Nephron progenitor cell (in vitro differentiated cells): ENCODE measurements around the gene CNTN5.

ENCODE experiments used
- DNase-seq: peaks from one replicate; pipeline ENCODE4 v3.0.0; 2021
- H3K27ac Mint-ChIP-seq: 2 replicates; pipeline ENCODE4 v1.8.0; 2021; ENCODE audit warnings: mild to moderate bottlenecking, moderate library complexity, mixed read lengths
- H3K27me3 Mint-ChIP-seq: 2 replicates; pipeline ENCODE4 v1.8.0; 2021; ENCODE audit warnings: mild to moderate bottlenecking, low read depth, mixed read lengths; ENCODE audit not compliant: poor library complexity
- H3K36me3 Mint-ChIP-seq: 2 replicates; pipeline ENCODE4 v1.8.0; 2021; ENCODE audit warnings: low read depth, mixed read lengths
- H3K4me1 Mint-ChIP-seq: 2 replicates; pipeline ENCODE4 v1.8.0; 2021; ENCODE audit warnings: mixed read lengths
- H3K4me3 Mint-ChIP-seq: 2 replicates; pipeline ENCODE4 v1.8.0; 2021; ENCODE audit warnings: mild to moderate bottlenecking, moderate library complexity, mixed read lengths
- H3K9me3 Mint-ChIP-seq: 2 replicates; pipeline ENCODE4 v1.8.0; 2021; ENCODE audit warnings: mild to moderate bottlenecking, moderate library complexity, mixed read lengths
- CTCF ChIP-seq: fragments of 200-600 bp; sonication (generic); IDR thresholded peaks from 2 replicates; pipeline ENCODE4 v1.5.0; 2021; ENCODE audit warnings: antibody characterized with exemption

Gene CNTN5

GRCh38 chr11:99142237-99142636 lies 121.5 kb downstream of the CNTN5 start:
- H3K36me3 Mint-ChIP-seq = no peaks in the 10 kb centered on the region
- H3K27me3 Mint-ChIP-seq = no peaks in the 10 kb centered on the region
- no peak for TF ChIP-seq CTCF
- H3K4me1 Mint-ChIP-seq = no peaks in the 10 kb centered on the region
- no peak overlapping the region for H3K27ac Mint-ChIP-seq
- DNase-seq = no peak
- H3K9me3 Mint-ChIP-seq = no peaks in the 10 kb centered on the region
- no peak overlapping the region for H3K4me3 Mint-ChIP-seq

- H3K36me3 Mint-ChIP-seq = no peaks in the 10 kb centered on the region
- no peak for DNase-seq
- H3K27me3 Mint-ChIP-seq = no peaks in the 10 kb centered on the region
- H3K4me3 Mint-ChIP-seq = no peak overlapping the region
- peaks cover 3% of the 10 kb centered on the region for H3K9me3 Mint-ChIP-seq
- no peaks in the 10 kb centered on the region for H3K4me1 Mint-ChIP-seq
- H3K27ac Mint-ChIP-seq = no peak overlapping the region
- no peak for TF ChIP-seq CTCF
These were observed 127.6 kb downstream of the CNTN5 start for GRCh38 chr11:99148352-99148751.

GRCh38 chr11:99154277-99154676 lies 133.5 kb downstream of the CNTN5 start:
- Mint-ChIP-seq H3K4me3 (no peak overlapping the region), H3K36me3 (no peaks in the 10 kb centered on the region), H3K27me3 (no peaks in the 10 kb centered on the region), H3K4me1 (no peaks in the 10 kb centered on the region), H3K27ac (no peak overlapping the region), H3K9me3 (peaks cover 3% of the 10 kb centered on the region)
- no peak for DNase-seq
- no peak for TF ChIP-seq CTCF

- Mint-ChIP-seq H3K4me3 (no peak overlapping the region), H3K9me3 (no peaks in the 10 kb centered on the region), H3K27me3 (no peaks in the 10 kb centered on the region), H3K36me3 (no peaks in the 10 kb centered on the region), H3K4me1 (no peaks in the 10 kb centered on the region), H3K27ac (no peak overlapping the region)
- DNase-seq = no peak
- no peak for TF ChIP-seq CTCF
These were observed 139.7 kb downstream of the CNTN5 start for GRCh38 chr11:99160447-99160846.

GRCh38 chr11:99162819-99163218 lies 142.1 kb downstream of the CNTN5 start:
- H3K9me3 Mint-ChIP-seq = no peaks in the 10 kb centered on the region
- H3K36me3 Mint-ChIP-seq = no peaks in the 10 kb centered on the region
- H3K4me1 Mint-ChIP-seq = no peaks in the 10 kb centered on the region
- no peak overlapping the region for H3K27ac Mint-ChIP-seq
- no peak for DNase-seq
- no peak overlapping the region for H3K4me3 Mint-ChIP-seq
- H3K27me3 Mint-ChIP-seq = no peaks in the 10 kb centered on the region
- no peak for TF ChIP-seq CTCF

GRCh38 chr11:99170591-99170990 lies 149.8 kb downstream of the CNTN5 start:
- no peaks in the 10 kb centered on the region for H3K27me3 Mint-ChIP-seq
- H3K27ac Mint-ChIP-seq = no peak overlapping the region
- TF ChIP-seq CTCF = no peak
- no peak for DNase-seq
- H3K36me3 Mint-ChIP-seq = no peaks in the 10 kb centered on the region
- no peaks in the 10 kb centered on the region for H3K4me1 Mint-ChIP-seq
- no peak overlapping the region for H3K4me3 Mint-ChIP-seq
- no peaks in the 10 kb centered on the region for H3K9me3 Mint-ChIP-seq
